ENCODE measurements around the gene ASPHD2.

ASPHD2 gene

DNA sequence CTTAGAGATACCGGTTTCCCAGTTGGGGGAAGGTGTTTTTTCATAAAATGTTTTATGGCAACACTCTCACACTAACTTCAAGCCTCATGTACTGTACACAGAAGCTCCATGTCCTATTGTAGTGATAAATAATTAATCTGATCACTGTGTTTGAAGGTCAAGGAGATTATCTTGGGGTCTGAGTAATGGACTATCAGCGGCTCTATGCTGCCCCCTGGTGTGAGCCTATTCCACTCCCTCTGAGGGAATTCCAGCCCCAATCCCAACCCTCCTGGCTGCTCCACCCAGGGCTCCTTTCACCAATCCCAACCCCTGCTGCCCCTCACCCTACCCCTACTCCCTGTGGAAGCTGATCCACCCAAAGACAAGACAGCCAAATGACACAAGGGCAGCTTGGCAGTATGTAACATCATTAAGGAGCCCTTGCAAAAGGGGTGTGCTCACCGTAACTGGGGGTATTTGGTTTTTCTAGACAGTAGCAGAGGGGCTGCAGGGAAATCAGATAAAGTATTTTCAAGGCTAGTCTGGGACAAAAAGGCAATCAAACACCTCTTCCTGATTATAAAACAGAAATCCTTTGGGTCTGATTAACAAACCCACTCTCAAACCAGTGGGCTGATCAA is 32.2 kb downstream of the ASPHD2 start:
- Mint-ChIP-seq H3K4me3 (no peak overlapping the region), H3K27ac (peak overlapping the region; percentile 47 to 91 (median 55)), H3K36me3 (ENCODE audit: low read depth) (peaks cover 38% of the 10 kb centered on the region), H3K9me3 (no peaks in the 10 kb centered on the region), H3K4me1 (peaks cover 15% of the 10 kb centered on the region), H3K27me3 (ENCODE audit: low read depth) (no peaks in the 10 kb centered on the region)
- TF ChIP-seq, protein P1, sequence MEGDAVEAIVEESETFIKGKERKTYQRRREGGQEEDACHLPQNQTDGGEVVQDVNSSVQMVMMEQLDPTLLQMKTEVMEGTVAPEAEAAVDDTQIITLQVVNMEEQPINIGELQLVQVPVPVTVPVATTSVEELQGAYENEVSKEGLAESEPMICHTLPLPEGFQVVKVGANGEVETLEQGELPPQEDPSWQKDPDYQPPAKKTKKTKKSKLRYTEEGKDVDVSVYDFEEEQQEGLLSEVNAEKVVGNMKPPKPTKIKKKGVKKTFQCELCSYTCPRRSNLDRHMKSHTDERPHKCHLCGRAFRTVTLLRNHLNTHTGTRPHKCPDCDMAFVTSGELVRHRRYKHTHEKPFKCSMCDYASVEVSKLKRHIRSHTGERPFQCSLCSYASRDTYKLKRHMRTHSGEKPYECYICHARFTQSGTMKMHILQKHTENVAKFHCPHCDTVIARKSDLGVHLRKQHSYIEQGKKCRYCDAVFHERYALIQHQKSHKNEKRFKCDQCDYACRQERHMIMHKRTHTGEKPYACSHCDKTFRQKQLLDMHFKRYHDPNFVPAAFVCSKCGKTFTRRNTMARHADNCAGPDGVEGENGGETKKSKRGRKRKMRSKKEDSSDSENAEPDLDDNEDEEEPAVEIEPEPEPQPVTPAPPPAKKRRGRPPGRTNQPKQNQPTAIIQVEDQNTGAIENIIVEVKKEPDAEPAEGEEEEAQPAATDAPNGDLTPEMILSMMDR (IDR thresholded peaks at IDR 0.05; ENCODE audit: unreplicated experiment in 3 of 3), result peak; percentile 73 to 78 (median 78)

DNA sequence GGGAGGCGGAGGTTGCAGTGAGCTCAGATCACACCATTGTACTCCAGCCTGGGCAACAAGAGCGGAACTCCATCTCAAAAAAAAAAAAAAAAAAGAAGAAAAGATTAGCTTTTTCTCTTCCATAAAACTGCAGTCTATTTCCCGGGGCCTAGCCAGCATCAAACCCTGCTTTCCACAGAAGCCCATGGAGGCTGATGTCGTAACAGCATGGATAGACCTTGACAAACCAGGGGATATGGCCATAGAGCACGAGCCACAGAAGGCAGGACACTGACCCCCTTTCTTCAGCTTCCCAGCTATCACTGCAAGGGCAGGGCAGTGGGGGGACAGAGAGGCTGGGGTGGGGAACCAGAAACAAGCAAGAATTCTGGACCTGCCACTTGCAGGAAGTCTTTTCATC is 33.0 kb downstream of the ASPHD2 start:
- TF ChIP-seq, protein P1 (IDR thresholded peaks at IDR 0.05; ENCODE audit: unreplicated experiment in 3 of 3), result no peak
- Mint-ChIP-seq H3K4me1 (peaks cover 15% of the 10 kb centered on the region), H3K36me3 (ENCODE audit: low read depth) (peaks cover 46% of the 10 kb centered on the region), H3K9me3 (no peaks in the 10 kb centered on the region), H3K27me3 (ENCODE audit: low read depth) (no peaks in the 10 kb centered on the region), H3K4me3 (no peak overlapping the region), H3K27ac (peak overlapping the region in 1 of 3 experiments; percentile 97)

DNA sequence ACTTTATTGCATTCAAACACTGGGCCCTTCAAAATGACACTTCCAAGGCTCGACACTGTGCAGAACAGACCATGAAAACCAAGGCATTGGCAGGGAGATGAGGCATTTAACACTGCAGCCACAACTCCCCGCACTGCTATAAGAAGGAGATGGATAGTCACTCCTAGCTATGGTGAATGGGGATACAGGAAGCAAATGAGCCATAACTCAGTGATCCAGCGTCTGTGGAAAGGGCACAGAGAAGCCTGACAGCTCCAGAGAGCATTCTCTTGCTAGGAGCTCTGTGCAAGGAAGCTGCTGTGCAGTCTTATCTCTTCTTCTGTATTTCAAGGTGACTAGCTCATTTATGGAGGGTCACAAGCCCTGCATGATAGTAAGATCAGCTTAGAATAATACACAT is 33.6 kb downstream of the ASPHD2 start:
- H3K36me3 Mint-ChIP-seq (ENCODE audit: low read depth), result peaks cover 44% of the 10 kb centered on the region
- H3K27ac Mint-ChIP-seq, result peak overlapping the region; percentile 84 to 97 (median 96)
- H3K9me3 Mint-ChIP-seq, result no peaks in the 10 kb centered on the region
- TF ChIP-seq, protein P1 (IDR thresholded peaks at IDR 0.05; ENCODE audit: unreplicated experiment in 3 of 3), result no peak
- no peak overlapping the region for H3K4me3 Mint-ChIP-seq
- H3K4me1 Mint-ChIP-seq, result peaks cover 15% of the 10 kb centered on the region
- no peaks in the 10 kb centered on the region for H3K27me3 Mint-ChIP-seq (ENCODE audit: low read depth)

DNA sequence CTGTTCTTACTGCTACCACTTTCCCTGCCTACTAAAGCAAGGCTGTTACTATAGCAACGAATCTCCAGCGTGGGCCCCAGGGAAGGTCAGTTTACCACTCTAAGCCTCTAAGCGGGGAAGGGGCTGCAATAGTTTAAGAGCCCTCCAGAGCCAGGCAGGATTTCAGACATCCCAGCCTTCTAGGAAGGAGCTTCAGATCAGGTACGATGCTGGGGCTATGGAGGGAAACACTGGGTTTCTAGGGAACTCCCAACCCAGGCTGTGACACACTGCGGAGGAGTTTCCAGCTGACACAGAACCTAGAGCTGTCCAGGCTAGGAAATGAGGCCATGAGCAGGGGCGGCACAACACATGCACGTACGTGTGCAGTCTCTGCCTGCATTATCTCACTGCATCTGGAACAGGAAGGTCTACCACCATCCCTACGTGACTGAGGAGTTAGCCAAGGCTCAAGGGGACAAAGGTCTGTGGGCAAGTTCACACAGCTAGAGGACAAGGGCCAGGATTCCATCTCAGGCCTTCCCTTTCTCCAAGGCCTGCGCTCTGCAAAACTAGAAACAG is 34.1 kb downstream of the ASPHD2 start:
- Mint-ChIP-seq H3K27me3 (ENCODE audit: low read depth) (no peaks in the 10 kb centered on the region), H3K4me1 (peaks cover 15% of the 10 kb centered on the region), H3K27ac (peak overlapping the region; percentile 84 to 97 (median 96)), H3K9me3 (no peaks in the 10 kb centered on the region), H3K36me3 (ENCODE audit: low read depth) (peaks cover 44% of the 10 kb centered on the region), H3K4me3 (peak overlapping the region; percentile 11 to 47 (median 19))
- TF ChIP-seq, protein P1 (IDR thresholded peaks at IDR 0.05; ENCODE audit: unreplicated experiment in 3 of 3), result no peak

DNA sequence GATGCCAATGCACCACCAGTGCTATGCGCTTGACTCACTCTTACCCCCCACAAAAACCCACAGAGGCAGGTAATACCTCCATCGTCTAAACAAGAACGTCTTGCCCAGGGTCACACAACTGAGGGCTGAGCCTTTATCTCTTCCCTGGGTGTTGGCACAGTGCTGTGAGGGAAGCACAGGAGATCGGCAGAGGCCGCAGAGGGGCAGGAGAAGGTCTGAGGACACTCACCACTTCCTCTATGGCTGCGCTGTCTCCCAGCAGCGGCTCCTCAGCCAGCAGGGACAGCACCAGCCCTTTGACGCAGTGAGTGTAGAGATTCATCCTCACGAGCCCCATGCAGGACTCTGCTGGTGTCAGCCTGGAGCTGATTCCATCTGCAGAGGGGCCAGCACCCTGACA is 34.6 kb downstream of the ASPHD2 start:
- H3K27me3 Mint-ChIP-seq (ENCODE audit: low read depth), result no peaks in the 10 kb centered on the region
- H3K27ac Mint-ChIP-seq, result peak overlapping the region; percentile 84 to 97 (median 96)
- peak overlapping the region in 1 of 3 experiments; percentile 11 for H3K4me3 Mint-ChIP-seq
- H3K36me3 Mint-ChIP-seq (ENCODE audit: low read depth), result peaks cover 46% of the 10 kb centered on the region
- H3K4me1 Mint-ChIP-seq, result peaks cover 15% of the 10 kb centered on the region
- H3K9me3 Mint-ChIP-seq, result no peaks in the 10 kb centered on the region
- TF ChIP-seq, protein P1 (IDR thresholded peaks at IDR 0.05; ENCODE audit: unreplicated experiment in 3 of 3), result no peak

DNA sequence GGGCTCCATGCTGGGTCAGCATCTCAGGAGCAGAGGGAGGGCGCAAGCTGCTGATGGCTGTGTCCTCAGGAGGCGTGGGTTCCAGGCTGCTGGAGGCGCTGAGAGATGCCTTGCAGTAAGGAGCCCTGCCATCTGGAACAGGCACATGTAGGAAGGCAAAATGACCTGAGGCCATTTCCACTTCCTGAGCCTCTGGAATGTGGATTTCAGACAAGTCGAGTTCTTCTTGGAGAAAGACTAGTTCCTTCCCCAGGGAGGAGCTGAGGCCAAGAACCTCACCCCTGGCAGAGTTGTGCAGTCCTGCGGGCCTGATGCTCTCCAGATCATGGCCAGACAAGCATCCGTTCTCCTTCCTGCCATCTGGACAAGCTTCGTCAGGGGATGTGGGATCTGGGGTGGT is 35.3 kb downstream of the ASPHD2 start:
- H3K9me3 Mint-ChIP-seq, result no peaks in the 10 kb centered on the region
- H3K4me1 Mint-ChIP-seq, result peaks cover 15% of the 10 kb centered on the region
- TF ChIP-seq, protein P1 (IDR thresholded peaks at IDR 0.05; ENCODE audit: unreplicated experiment in 3 of 3), result no peak
- H3K4me3 Mint-ChIP-seq, result no peak overlapping the region
- peaks cover 49% of the 10 kb centered on the region for H3K36me3 Mint-ChIP-seq (ENCODE audit: low read depth)
- H3K27me3 Mint-ChIP-seq (ENCODE audit: low read depth), result no peaks in the 10 kb centered on the region
- H3K27ac Mint-ChIP-seq, result peak overlapping the region in 1 of 3 experiments; percentile 42

All from nephron (organoid).